Measurements from ENCODE around the gene CYP21A2. TPM values are rescaled to one million over a fixed set of nuclear protein-coding genes. Genes with fewer than 3 reads are reported as not detected.

CYP21A2 gene
- total and polyA plus RNA-seq, 2 donors (not counting 1 experiment from before 2014, with no cell fraction given) = not detected

DNA sequence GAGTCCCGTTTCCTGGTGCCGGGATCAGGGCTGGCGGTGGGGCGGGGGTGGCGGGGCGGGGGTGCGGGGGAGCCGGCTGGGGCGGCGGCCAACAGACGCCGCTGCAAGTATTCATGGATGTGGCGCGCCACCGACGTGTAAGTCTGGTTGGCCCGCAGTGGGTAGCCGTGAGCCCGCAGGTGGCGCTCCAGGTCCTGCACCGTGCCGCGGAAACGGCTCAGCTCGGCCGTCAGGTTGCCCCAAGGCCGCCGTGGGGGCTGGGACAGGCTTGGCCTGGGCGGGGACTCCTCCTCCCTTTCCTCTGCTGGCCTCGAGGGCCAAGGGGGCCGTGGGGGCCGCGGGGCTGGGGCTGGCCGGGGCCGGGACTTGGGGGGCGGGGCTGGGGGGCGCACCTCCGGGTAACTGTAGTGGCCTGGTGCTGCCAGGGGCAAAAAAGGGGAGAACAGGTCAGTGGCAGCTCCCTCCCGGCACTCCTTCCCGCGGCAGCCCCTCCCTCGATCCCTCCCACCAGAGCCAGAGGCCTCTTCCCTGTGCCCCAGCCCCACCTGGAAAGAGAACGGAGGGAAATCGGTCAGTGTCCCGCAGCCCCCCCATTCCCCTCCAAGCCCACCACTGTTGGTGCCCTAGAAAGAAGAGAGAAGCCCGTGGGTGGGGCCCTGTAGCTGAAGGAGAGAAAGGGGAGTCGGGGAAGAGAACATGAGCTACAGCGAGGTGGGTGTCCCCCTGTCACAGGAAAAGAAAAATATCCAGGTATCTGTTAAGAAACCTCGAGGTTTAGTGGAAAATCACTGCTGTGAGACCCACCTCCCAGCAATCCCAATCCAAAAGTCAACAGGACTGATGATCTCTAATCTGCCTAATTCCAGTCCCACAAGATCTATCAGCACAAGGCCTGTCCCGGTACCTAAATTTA is 49.6 kb downstream of the CYP21A2 start:
- POLR2A ChIA-PET = interaction anchor here (1.0 to 1.4 kb wide), 2 partner anchors 13 to 110 kb away, joined by 3 read pairs; no protein-coding TSS in a partner anchor
- Histone ChIP-seq H3K9me3 (ENCODE audit: control extremely low read depth in 1 of 3, control insufficient read depth in 2 of 3, insufficient read depth in 1 of 3, low read length in 2 of 3) (peaks cover 0 to 7% (median 0%) of the 10 kb centered on the region in 3 donors), H3K79me2 (ENCODE audit: control insufficient read depth, insufficient read depth, low read length) (no peaks in the 10 kb centered on the region), H3K27me3 (replicated peaks in 1 of 4; ENCODE audit: control extremely low read depth in 1 of 4, control insufficient read depth in 3 of 4, insufficient read depth in 4 of 4, low read length in 3 of 4) (peaks cover 0 to 35% (median 18%) of the 10 kb centered on the region in 4 experiments), H3K4me2 (replicated peaks; ENCODE audit: low read depth, low read length, poor library complexity, severe bottlenecking) (peak overlapping the region; percentile 64), H3K9ac (ENCODE audit: low read length) (no peak overlapping the region), H3K36me3 (replicated peaks in 1 of 2; ENCODE audit: control extremely low read depth in 1 of 2, control insufficient read depth in 1 of 2, extremely low read depth in 1 of 2, insufficient read depth in 2 of 2, low read length in 1 of 2) (no peaks in the 10 kb centered on the region), H3K4me1 (ENCODE audit: control insufficient read depth in 2 of 2, insufficient read depth in 2 of 2, low read length in 2 of 2) (peaks cover 8% of the 10 kb centered on the region in 2 donors), H3K4me3 (ENCODE audit: control extremely low read depth in 1 of 5, extremely low read depth in 1 of 5, insufficient read depth in 1 of 5, low read depth in 2 of 5, low read length in 4 of 5) (no peak overlapping the region), H2AFZ (ENCODE audit: insufficient read depth, low read depth, low read length, poor library complexity, severe bottlenecking) (peak overlapping the region; percentile 56), H3K27ac (ENCODE audit: low read length in 2 of 2) (no peak overlapping the region), H4K20me1 (ENCODE audit: control insufficient read depth, insufficient read depth, low read length, poor library complexity, severe bottlenecking) (no peaks in the 10 kb centered on the region)
- no peak for TF ChIP-seq EZH2 (IDR thresholded peaks at IDR 0.05; ENCODE audit: borderline replicate concordance, insufficient read depth, low read depth, low read length, poor library complexity, severe bottlenecking)
- TF ChIP-seq, protein P1, sequence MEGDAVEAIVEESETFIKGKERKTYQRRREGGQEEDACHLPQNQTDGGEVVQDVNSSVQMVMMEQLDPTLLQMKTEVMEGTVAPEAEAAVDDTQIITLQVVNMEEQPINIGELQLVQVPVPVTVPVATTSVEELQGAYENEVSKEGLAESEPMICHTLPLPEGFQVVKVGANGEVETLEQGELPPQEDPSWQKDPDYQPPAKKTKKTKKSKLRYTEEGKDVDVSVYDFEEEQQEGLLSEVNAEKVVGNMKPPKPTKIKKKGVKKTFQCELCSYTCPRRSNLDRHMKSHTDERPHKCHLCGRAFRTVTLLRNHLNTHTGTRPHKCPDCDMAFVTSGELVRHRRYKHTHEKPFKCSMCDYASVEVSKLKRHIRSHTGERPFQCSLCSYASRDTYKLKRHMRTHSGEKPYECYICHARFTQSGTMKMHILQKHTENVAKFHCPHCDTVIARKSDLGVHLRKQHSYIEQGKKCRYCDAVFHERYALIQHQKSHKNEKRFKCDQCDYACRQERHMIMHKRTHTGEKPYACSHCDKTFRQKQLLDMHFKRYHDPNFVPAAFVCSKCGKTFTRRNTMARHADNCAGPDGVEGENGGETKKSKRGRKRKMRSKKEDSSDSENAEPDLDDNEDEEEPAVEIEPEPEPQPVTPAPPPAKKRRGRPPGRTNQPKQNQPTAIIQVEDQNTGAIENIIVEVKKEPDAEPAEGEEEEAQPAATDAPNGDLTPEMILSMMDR (IDR thresholded peaks at IDR 0.05) = peak; percentile 52
- peak; percentile 78 for DNase-seq
- peak; percentile 89 for ATAC-seq (ENCODE audit: low read depth)
- no peaks in the 10 kb centered on the region for H3K9me3 Mint-ChIP-seq (ENCODE audit: insufficient read depth)
- CTCF ChIA-PET = interaction anchor here (0.9 to 1.6 kb wide), 2 partner anchors 13 to 325 kb away, joined by 3 to 4 read pairs; no protein-coding TSS in a partner anchor
- intact Hi-C loops (cut with micrococcal nuclease) = loop anchor here (1.0 kb wide), 1 partner anchor 66 kb away; the partner anchor contains the start of gene PPT2
- no peak overlapping the region for H3K27ac Mint-ChIP-seq
- H3K4me1 Mint-ChIP-seq = peaks cover 10% of the 10 kb centered on the region
- H3K27me3 Mint-ChIP-seq = peaks cover 57% of the 10 kb centered on the region
- 11% methylated on average over 36 of the region's 50 CpGs for WGBS (ENCODE audit: insufficient coverage)
- peak overlapping the region; percentile 27 for H3K4me3 Mint-ChIP-seq

Data from B cell (primary cell).